Activated T-helper 1 cell treated with anti-CD3 and anti-CD28 coated beads, Interleukin-12 subunit alpha, Interleukin-12 subunit beta, Interleukin-2, Interleukin-4 antibody, amounts not matched to agents 30 ng/mL and 10 ng/mL and 1 ng/mL, durations not matched to agents 14 hours and 24 hours and 36 hours (primary cell): ENCODE measurements around the gene CPPED1. TPM values are rescaled to one million over a fixed set of nuclear protein-coding genes. Genes with fewer than 3 reads are reported as not detected.

Experiments
- DNase-seq: peaks from one replicate; pipeline ENCODE4 v3.0.0; 2021; ENCODE audit warnings: low spot score
- H3K27ac Mint-ChIP-seq: one replicate; pipeline ENCODE4 v1.8.0; 2021; ENCODE audit warnings: mild to moderate bottlenecking, mixed read lengths
- H3K27me3 Mint-ChIP-seq: one replicate; pipeline ENCODE4 v1.8.0; 2022; ENCODE audit warnings: mild to moderate bottlenecking, moderate library complexity, mixed read lengths; ENCODE audit not compliant: insufficient read depth
- H3K36me3 Mint-ChIP-seq: one replicate; pipeline ENCODE4 v1.8.0; 2021; ENCODE audit warnings: low read depth, mixed read lengths
- H3K4me1 Mint-ChIP-seq: one replicate; pipeline ENCODE4 v1.8.0; 2021; ENCODE audit warnings: low read depth, mixed read lengths
- H3K4me3 Mint-ChIP-seq: one replicate; pipeline ENCODE4 v1.8.0; 2021; ENCODE audit warnings: mild to moderate bottlenecking, moderate library complexity, mixed read lengths
- H3K9me3 Mint-ChIP-seq: one replicate; pipeline ENCODE4 v1.8.0; 2021; ENCODE audit warnings: mixed read lengths
- intact Hi-C: fragments of 100-400 bp; cut with micrococcal nuclease; formaldehyde crosslinking; loops from one replicate; pipeline ENCODE4 v1.15.1; 2024
- total RNA-seq: library from RNA; stranded (reverse); gene quantifications from 2 replicates; pipeline ENCODE4 v1.2.3, GENCODE V29; 2022

CPPED1 gene
- total RNA-seq, 1 donor from 2014 or later, result 5.4 TPM

DNA sequence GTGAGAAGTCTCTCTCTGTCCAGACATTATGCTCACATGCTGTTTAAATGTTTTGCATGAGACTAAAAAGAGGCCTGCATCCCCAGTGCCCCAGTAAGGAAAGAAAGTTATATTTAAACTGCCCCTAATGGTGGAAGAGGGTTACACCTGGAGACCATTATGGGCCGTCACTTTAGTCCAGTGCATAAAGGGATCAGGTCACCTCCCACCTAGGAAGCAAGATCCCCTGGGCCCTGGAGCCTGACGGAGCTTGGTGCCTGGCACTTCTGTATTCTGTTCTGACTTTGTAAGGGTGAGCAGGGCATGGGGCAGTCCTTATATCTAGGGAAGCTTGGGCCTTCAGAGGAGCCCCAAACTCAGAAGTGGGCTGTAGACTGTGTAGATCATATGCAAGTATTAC lies 67.9 kb downstream of the CPPED1 start:
- no peak for DNase-seq
- H3K9me3 Mint-ChIP-seq, result peaks cover 34% of the 10 kb centered on the region
- H3K4me1 Mint-ChIP-seq, result no peaks in the 10 kb centered on the region
- intact Hi-C loops, result no loop called here
- H3K27ac Mint-ChIP-seq, result no peak overlapping the region
- H3K4me3 Mint-ChIP-seq, result no peak overlapping the region
- peaks cover 29% of the 10 kb centered on the region for H3K36me3 Mint-ChIP-seq
- H3K27me3 Mint-ChIP-seq, result no peaks in the 10 kb centered on the region

- Mint-ChIP-seq H3K27me3 (no peaks in the 10 kb centered on the region), H3K27ac (no peak overlapping the region), H3K9me3 (peaks cover 30% of the 10 kb centered on the region), H3K36me3 (peaks cover 26% of the 10 kb centered on the region), H3K4me1 (peaks cover 10% of the 10 kb centered on the region), H3K4me3 (no peak overlapping the region)
- DNase-seq, result no peak
- intact Hi-C loops, result no loop called here
These were observed 71.1 kb downstream of the CPPED1 start for GRCh38 chr16:12732600-12732999.

GRCh38 chr16:12729448-12729847 lies 74.2 kb downstream of the CPPED1 start:
- DNase-seq, result no peak
- Mint-ChIP-seq H3K27ac (no peak overlapping the region), H3K9me3 (peaks cover 23% of the 10 kb centered on the region), H3K27me3 (no peaks in the 10 kb centered on the region), H3K4me1 (peaks cover 10% of the 10 kb centered on the region), H3K4me3 (no peak overlapping the region), H3K36me3 (peaks cover 19% of the 10 kb centered on the region)
- intact Hi-C loops, result no loop called here

GRCh38 chr16:12728469-12728868 lies 75.2 kb downstream of the CPPED1 start:
- no peaks in the 10 kb centered on the region for H3K27me3 Mint-ChIP-seq
- H3K27ac Mint-ChIP-seq, result no peak overlapping the region
- no peak overlapping the region for H3K4me3 Mint-ChIP-seq
- intact Hi-C loops, result no loop called here
- peaks cover 10% of the 10 kb centered on the region for H3K4me1 Mint-ChIP-seq
- H3K9me3 Mint-ChIP-seq, result peaks cover 19% of the 10 kb centered on the region
- peaks cover 16% of the 10 kb centered on the region for H3K36me3 Mint-ChIP-seq
- no peak for DNase-seq

DNA sequence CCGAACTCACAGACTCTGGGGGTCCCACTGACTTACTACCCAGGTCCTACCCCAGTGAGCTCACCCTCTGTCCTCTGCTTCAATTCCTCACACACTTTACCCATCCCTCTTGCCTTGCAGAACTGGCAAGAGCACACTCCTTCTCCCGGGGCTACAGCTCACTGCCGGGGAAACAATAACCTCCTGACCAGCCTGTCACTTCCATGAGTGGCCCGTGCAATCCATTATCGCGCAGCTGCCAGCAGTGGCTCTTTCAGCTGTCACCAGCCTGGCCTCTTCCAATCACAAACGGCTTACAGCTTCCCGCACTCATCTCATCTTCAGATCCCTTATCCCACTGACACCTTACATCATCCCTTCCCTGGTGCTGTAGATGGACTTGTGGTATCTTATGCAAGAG lies 79.5 kb downstream of the CPPED1 start:
- Mint-ChIP-seq H3K36me3 (peaks cover under 1% of the 10 kb centered on the region), H3K4me1 (peaks cover 4% of the 10 kb centered on the region), H3K27me3 (no peaks in the 10 kb centered on the region), H3K9me3 (no peaks in the 10 kb centered on the region), H3K27ac (no peak overlapping the region), H3K4me3 (no peak overlapping the region)
- intact Hi-C loops, result no loop called here
- no peak for DNase-seq

DNA sequence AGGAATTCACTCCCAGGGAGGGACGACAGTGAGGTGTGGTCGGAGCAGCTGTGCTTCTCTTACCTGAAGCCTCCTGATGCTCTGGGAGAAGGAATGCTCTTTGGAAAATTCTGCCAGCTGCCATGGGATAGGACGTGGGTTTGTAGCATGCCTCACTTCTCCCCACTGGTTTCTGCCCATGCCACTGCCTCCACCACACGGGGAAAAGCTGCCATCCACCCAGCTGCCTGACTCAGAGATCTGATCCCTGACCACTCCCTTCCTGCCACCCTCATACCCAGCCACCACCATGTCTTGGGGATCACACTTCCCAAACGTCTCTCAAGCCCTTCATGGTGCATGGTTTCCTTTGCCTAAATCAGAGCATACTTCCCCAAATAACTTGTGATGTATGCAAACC lies 80.0 kb downstream of the CPPED1 start:
- Mint-ChIP-seq H3K4me1 (no peaks in the 10 kb centered on the region), H3K36me3 (no peaks in the 10 kb centered on the region), H3K27ac (no peak overlapping the region), H3K9me3 (no peaks in the 10 kb centered on the region), H3K4me3 (no peak overlapping the region), H3K27me3 (no peaks in the 10 kb centered on the region)
- no peak for DNase-seq
- intact Hi-C loops, result no loop called here

DNA sequence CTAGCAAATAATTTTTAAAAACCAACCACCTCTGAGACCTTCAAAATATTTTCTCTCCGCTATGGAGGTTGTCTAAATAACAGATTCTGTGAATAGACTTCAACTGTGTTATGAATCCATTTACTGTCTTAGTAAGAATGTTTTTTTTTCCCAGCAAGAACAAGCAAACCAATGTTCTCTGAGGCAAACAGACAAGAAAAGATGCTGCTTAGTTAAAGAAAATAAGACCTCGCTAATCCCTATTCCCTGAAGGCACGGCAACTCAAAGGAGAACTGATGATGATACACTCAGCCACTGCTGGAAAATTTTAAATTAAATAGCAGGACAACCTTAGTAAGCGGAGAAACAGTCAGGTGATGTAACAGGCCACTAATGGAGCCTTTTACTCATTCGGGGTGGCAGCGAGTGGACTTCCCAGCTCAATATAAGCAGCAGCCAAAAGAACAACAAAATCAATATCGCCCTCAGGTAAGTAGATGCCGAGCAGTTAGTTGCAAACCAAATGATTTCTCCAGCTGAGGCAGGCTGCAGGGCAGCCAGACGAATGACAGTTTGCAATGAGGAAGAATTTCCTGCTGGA lies 81.8 kb downstream of the CPPED1 start:
- no peaks in the 10 kb centered on the region for H3K4me1 Mint-ChIP-seq
- no peaks in the 10 kb centered on the region for H3K36me3 Mint-ChIP-seq

GRCh38 chr16:12719972-12720371 lies 83.7 kb downstream of the CPPED1 start:
- Mint-ChIP-seq H3K4me3 (no peak overlapping the region), H3K36me3 (no peaks in the 10 kb centered on the region), H3K27me3 (no peaks in the 10 kb centered on the region), H3K27ac (no peak overlapping the region), H3K4me1 (no peaks in the 10 kb centered on the region), H3K9me3 (peaks cover 6% of the 10 kb centered on the region)
- intact Hi-C loops, result no loop called here
- no peak for DNase-seq

More for the DNA sequence above, 81.8 kb downstream of the CPPED1 start:
- no peaks in the 10 kb centered on the region for H3K9me3 Mint-ChIP-seq
- H3K27me3 Mint-ChIP-seq, result no peaks in the 10 kb centered on the region
- H3K4me3 Mint-ChIP-seq, result no peak overlapping the region
- intact Hi-C loops, result no loop called here
- DNase-seq, result no peak
- H3K27ac Mint-ChIP-seq, result no peak overlapping the region

GRCh38 chr16:12716658-12717057 lies 87.0 kb downstream of the CPPED1 start:
- Mint-ChIP-seq H3K27me3 (peaks cover 2% of the 10 kb centered on the region), H3K27ac (no peak overlapping the region), H3K4me1 (no peaks in the 10 kb centered on the region), H3K36me3 (no peaks in the 10 kb centered on the region), H3K9me3 (peaks cover 10% of the 10 kb centered on the region), H3K4me3 (no peak overlapping the region)
- no peak for DNase-seq
- intact Hi-C loops, result no loop called here

DNA sequence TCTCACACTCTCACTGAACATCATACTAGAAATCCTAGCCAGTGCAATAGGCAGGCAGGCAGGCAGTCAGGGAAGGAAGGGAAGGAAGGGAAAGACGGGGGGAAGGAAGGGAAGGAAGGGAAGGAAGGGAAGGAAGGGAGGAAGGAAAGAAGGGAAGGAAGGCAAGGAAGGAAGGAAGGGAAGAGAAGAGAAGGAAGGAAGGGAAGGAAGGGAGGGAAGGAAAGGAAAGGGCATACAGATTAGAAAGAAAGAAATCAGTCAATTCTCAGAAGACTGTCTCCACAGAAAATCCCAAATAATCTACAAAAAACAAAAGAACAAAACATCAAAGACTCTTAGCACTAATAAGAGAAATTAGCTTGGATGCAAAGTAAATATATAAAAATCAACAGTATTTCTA lies 93.9 kb downstream of the CPPED1 start:
- H3K4me3 Mint-ChIP-seq, result no peak overlapping the region
- H3K36me3 Mint-ChIP-seq, result no peaks in the 10 kb centered on the region
- H3K27me3 Mint-ChIP-seq, result peaks cover under 1% of the 10 kb centered on the region
- no peaks in the 10 kb centered on the region for H3K4me1 Mint-ChIP-seq
- H3K27ac Mint-ChIP-seq, result no peak overlapping the region
- no peak for DNase-seq
- intact Hi-C loops, result no loop called here
- H3K9me3 Mint-ChIP-seq, result peaks cover 2% of the 10 kb centered on the region

DNA sequence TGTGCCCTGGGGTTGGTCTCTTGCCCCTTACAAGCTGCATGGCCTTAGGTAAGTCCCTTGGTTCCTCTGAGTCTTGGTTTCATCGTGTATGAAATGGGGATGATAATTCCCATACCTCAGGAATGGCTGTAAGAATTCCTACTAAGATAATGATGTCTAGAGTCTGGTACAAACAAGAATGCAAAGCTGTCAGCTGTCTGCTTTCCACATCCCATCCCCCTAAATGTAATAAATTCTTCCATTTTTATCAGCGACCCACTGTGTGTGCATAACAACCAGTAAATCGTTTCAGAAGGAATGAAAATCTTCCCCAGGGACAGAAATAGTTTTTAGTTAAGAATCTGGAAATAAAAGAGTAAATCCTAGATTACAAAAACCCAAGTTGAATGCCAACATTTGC lies 95.4 kb downstream of the CPPED1 start:
- no peak overlapping the region for H3K27ac Mint-ChIP-seq
- H3K4me3 Mint-ChIP-seq, result no peak overlapping the region
- H3K4me1 Mint-ChIP-seq, result no peaks in the 10 kb centered on the region
- intact Hi-C loops, result no loop called here
- H3K36me3 Mint-ChIP-seq, result peaks cover 3% of the 10 kb centered on the region
- H3K9me3 Mint-ChIP-seq, result no peaks in the 10 kb centered on the region
- no peak for DNase-seq
- H3K27me3 Mint-ChIP-seq, result no peaks in the 10 kb centered on the region

DNA sequence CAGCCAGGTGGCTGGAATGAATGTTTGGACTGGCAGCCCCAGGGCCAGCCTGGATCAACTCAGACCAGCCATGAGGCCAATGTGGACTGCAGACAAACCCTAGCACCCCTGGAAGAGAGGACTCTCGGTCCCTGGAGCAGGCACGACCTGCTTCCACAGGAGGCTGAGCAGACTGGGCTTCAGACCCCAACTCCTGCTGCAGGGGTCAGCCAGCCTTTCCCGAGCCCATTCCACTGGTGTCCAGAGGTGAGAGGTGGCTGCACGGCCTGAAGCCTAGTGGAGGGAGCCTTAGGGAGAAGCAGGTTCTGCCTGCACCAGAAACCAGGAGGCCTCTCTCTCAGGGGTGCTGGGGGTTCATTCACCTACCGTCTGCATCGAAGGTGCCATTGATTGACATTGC lies 97.1 kb downstream of the CPPED1 start:
- intact Hi-C loops, result no loop called here

GRCh38 chr16:12704492-12705111 lies 99.1 kb downstream of the CPPED1 start:
- peaks cover 10% of the 10 kb centered on the region for H3K36me3 Mint-ChIP-seq

More for the DNA sequence above, 97.1 kb downstream of the CPPED1 start:
- H3K4me1 Mint-ChIP-seq, result no peaks in the 10 kb centered on the region
- H3K36me3 Mint-ChIP-seq, result peaks cover 8% of the 10 kb centered on the region
- no peaks in the 10 kb centered on the region for H3K27me3 Mint-ChIP-seq
- H3K4me3 Mint-ChIP-seq, result no peak overlapping the region
- H3K27ac Mint-ChIP-seq, result no peak overlapping the region
- DNase-seq, result no peak
- H3K9me3 Mint-ChIP-seq, result no peaks in the 10 kb centered on the region

GRCh38 chr16:12703935-12704334 lies 99.8 kb downstream of the CPPED1 start:
- intact Hi-C loops, result no loop called here
- DNase-seq, result no peak
- no peaks in the 10 kb centered on the region for H3K9me3 Mint-ChIP-seq
- H3K27ac Mint-ChIP-seq, result no peak overlapping the region
- H3K27me3 Mint-ChIP-seq, result no peaks in the 10 kb centered on the region
- H3K4me3 Mint-ChIP-seq, result no peak overlapping the region
- peaks cover 13% of the 10 kb centered on the region for H3K36me3 Mint-ChIP-seq
- peaks cover 9% of the 10 kb centered on the region for H3K4me1 Mint-ChIP-seq

More at GRCh38 chr16:12704492-12705111, 99.1 kb downstream of the CPPED1 start:
- DNase-seq, result no peak
- intact Hi-C loops, result no loop called here
- Mint-ChIP-seq H3K9me3 (no peaks in the 10 kb centered on the region), H3K4me3 (no peak overlapping the region), H3K27ac (no peak overlapping the region), H3K4me1 (peaks cover 5% of the 10 kb centered on the region), H3K27me3 (no peaks in the 10 kb centered on the region)
